PC-9 (cell line): Measurements from ENCODE around the gene CNTNAP5. TPM values are rescaled to one million over a fixed set of nuclear protein-coding genes. Genes with fewer than 3 reads are reported as not detected.

ENCODE experiments used
- BruUV-seq: library from RNA; stranded (reverse); fragments of 400-500 nt; replicated peaks from 2 replicates; lab custom pipeline; 2021; lab: Mats Ljungman, UMichigan
- CTCF ChIA-PET: fragments of 300-600 bp; sonication (Branson Sonifier 250); formaldehyde crosslinking; loops from one replicate; lab custom pipeline; 2022; ENCODE audit warnings: antibody characterized with exemption; lab: Charles Lee
- POLR2A ChIA-PET: fragments of 300-600 bp; sonication (Branson Sonifier 250); formaldehyde crosslinking; loops from one replicate; lab custom pipeline; 2022; ENCODE audit warnings: antibody characterized with exemption; ENCODE audit not compliant: unreplicated experiment; lab: Charles Lee
- DNase-seq, 2 experiments: peaks; one replicate each; pipeline versions ENCODE4 v3.0.0 to v3.0.0-alpha.2; 2015 to 2022; ENCODE audit warnings: mixed read lengths in 1 of 2
- H2AFZ ChIP-seq: fragments of 200-600 bp; sonication (generic); 2 replicates; pipeline ENCODE4 v1.8.1; 2017; ENCODE audit warnings: antibody characterized with exemption
- H3F3A ChIP-seq: fragments of 200-600 bp; sonication (generic); 2 replicates; pipeline ENCODE4 v1.8.1; 2017; ENCODE audit warnings: antibody characterized with exemption, mild to moderate bottlenecking, low read depth; ENCODE audit not compliant: insufficient read depth
- H3K27ac ChIP-seq: fragments of 200-600 bp; sonication (generic); 2 replicates; pipeline ENCODE4 v1.6.1; 2016; ENCODE audit warnings: mixed run types
- H3K27me3 ChIP-seq: fragments of 200-600 bp; sonication (generic); 2 replicates; pipeline ENCODE4 v1.6.1; 2016; ENCODE audit warnings: low read depth, mixed run types; ENCODE audit not compliant: insufficient read depth
- H3K36me3 ChIP-seq: fragments of 200-600 bp; sonication (generic); 2 replicates; pipeline ENCODE4 v1.6.1; 2016; ENCODE audit warnings: low read depth, mixed run types
- H3K4me1 ChIP-seq: fragments of 200-600 bp; sonication (generic); replicated peaks from 2 replicates; pipeline ENCODE4 v1.6.1; 2016; ENCODE audit warnings: mixed run types; ENCODE audit not compliant: insufficient read depth
- H3K4me2 ChIP-seq: fragments of 200-600 bp; sonication (generic); 2 replicates; pipeline ENCODE4 v1.6.1; 2017; ENCODE audit warnings: mixed run types
- H3K4me3 ChIP-seq: fragments of 200-600 bp; sonication (generic); 2 replicates; pipeline ENCODE4 v1.6.1; 2016; ENCODE audit warnings: mixed run types
- H3K79me2 ChIP-seq: fragments of 200-600 bp; sonication (generic); 2 replicates; pipeline ENCODE4 v1.6.1; 2017; ENCODE audit warnings: low read depth, mixed run types
- H3K9me2 ChIP-seq: fragments of 200-600 bp; sonication (generic); 2 replicates; pipeline ENCODE4 v1.8.1; 2017; ENCODE audit warnings: mild to moderate bottlenecking; ENCODE audit not compliant: insufficient read depth
- H3K9me3 ChIP-seq: fragments of 200-600 bp; sonication (generic); 2 replicates; pipeline ENCODE4 v1.8.1; 2016; ENCODE audit warnings: low read depth; ENCODE audit not compliant: insufficient read depth
- H4K20me1 ChIP-seq: fragments of 200-600 bp; sonication (generic); 2 replicates; pipeline ENCODE4 v1.8.1; 2017; ENCODE audit not compliant: insufficient read depth
- CTCF ChIP-seq: fragments of 200-600 bp; sonication (generic); conservative IDR thresholded peaks from 2 replicates; pipeline ENCODE4 v1.6.1; 2017; ENCODE audit warnings: mixed run types, antibody characterized with exemption, mild to moderate bottlenecking, moderate library complexity
- EZH2 ChIP-seq: fragments of 200-600 bp; sonication (generic); IDR thresholded peaks from 2 replicates; pipeline ENCODE4 v1.8.0; 2017; ENCODE audit warnings: antibody characterized with exemption, low read depth
- intact Hi-C: fragments of 100-400 bp; cut with micrococcal nuclease; formaldehyde crosslinking; loops from one replicate; pipeline ENCODE4 v1.10.0; 2022; ENCODE audit not compliant: unreplicated experiment
- total RNA-seq: library from RNA; stranded (reverse); gene quantifications from 2 replicates; pipeline ENCODE4 v1.2.3, GENCODE V29; 2021

The CNTNAP5 gene
- total RNA-seq, 1 experiment from 2014 or later, result not detected

- Histone ChIP-seq H3K27ac (no peak overlapping the region), H3K27me3 (no peaks in the 10 kb centered on the region; the same call in 1 of the 2 replicates), H3K4me1 (no peaks in the 10 kb centered on the region), H3F3A (no peaks in the 10 kb centered on the region), H3K9me2 (no peaks in the 10 kb centered on the region), H2AFZ (no peak overlapping the region), H3K4me3 (no peak overlapping the region), H4K20me1 (no peaks in the 10 kb centered on the region), H3K9me3 (no peaks in the 10 kb centered on the region), H3K4me2 (no peak overlapping the region), H3K79me2 (no peaks in the 10 kb centered on the region), H3K36me3 (no peaks in the 10 kb centered on the region)
- CTCF ChIA-PET, result no interaction called here
- no peak for DNase-seq
- intact Hi-C loops, result no loop called here
- no peak for TF ChIP-seq EZH2
- POLR2A ChIA-PET, result no interaction called here
- BruUV-seq, result no TSS peak
These were observed 536.4 kb downstream of the CNTNAP5 start for GRCh38 chr2:124561486-124561885.

- Histone ChIP-seq H3K9me2 (no peaks in the 10 kb centered on the region), H3F3A (no peaks in the 10 kb centered on the region), H3K27ac (no peak overlapping the region), H3K27me3 (no peaks in the 10 kb centered on the region), H3K4me1 (no peaks in the 10 kb centered on the region), H3K36me3 (no peaks in the 10 kb centered on the region), H4K20me1 (no peaks in the 10 kb centered on the region), H3K9me3 (no peaks in the 10 kb centered on the region), H2AFZ (no peak overlapping the region), H3K4me3 (no peak overlapping the region), H3K4me2 (no peak overlapping the region), H3K79me2 (no peaks in the 10 kb centered on the region)
- ChIA-PET CTCF (no interaction called here), POLR2A (no interaction called here)
- no peak for DNase-seq
- intact Hi-C loops, result no loop called here
- no TSS peak for BruUV-seq
- TF ChIP-seq EZH2 (no peak), CTCF (no peak)
These were observed 538.3 kb downstream of the CNTNAP5 start for GRCh38 chr2:124563426-124563825.

- H3K27ac ChIP-seq, result no peak overlapping the region
- no peaks in the 10 kb centered on the region; the same call in 1 of the 2 replicates for H3K27me3 ChIP-seq
- no peak overlapping the region for H3K4me3 ChIP-seq
- no peaks in the 10 kb centered on the region for H3K79me2 ChIP-seq
- no peaks in the 10 kb centered on the region for H3F3A ChIP-seq
- H3K36me3 ChIP-seq, result no peaks in the 10 kb centered on the region
- no peak for DNase-seq
- BruUV-seq, result no TSS peak
- no peaks in the 10 kb centered on the region for H3K4me1 ChIP-seq
- no peaks in the 10 kb centered on the region for H4K20me1 ChIP-seq
- no peaks in the 10 kb centered on the region for H3K9me2 ChIP-seq
- no peak for TF ChIP-seq EZH2
- no peak overlapping the region for H2AFZ ChIP-seq
- ChIA-PET CTCF (no interaction called here), POLR2A (no interaction called here)
- H3K9me3 ChIP-seq, result no peaks in the 10 kb centered on the region
- no peak overlapping the region for H3K4me2 ChIP-seq
- intact Hi-C loops, result no loop called here
These were observed 541.5 kb downstream of the CNTNAP5 start for GRCh38 chr2:124566518-124566970.

- no peak for TF ChIP-seq EZH2
- no peak for TF ChIP-seq CTCF
- H3K4me3 ChIP-seq, result no peak overlapping the region
- H3K79me2 ChIP-seq, result no peaks in the 10 kb centered on the region
- H4K20me1 ChIP-seq, result no peaks in the 10 kb centered on the region
- POLR2A ChIA-PET, result no interaction called here
- no peaks in the 10 kb centered on the region; the same call in 1 of the 2 replicates for H3K27me3 ChIP-seq
- H3K4me1 ChIP-seq, result no peaks in the 10 kb centered on the region
- BruUV-seq, result no TSS peak
- no peaks in the 10 kb centered on the region for H3K9me3 ChIP-seq
- no peak for DNase-seq
- no peaks in the 10 kb centered on the region for H3K36me3 ChIP-seq
- H3K9me2 ChIP-seq, result no peaks in the 10 kb centered on the region
- no peaks in the 10 kb centered on the region for H3F3A ChIP-seq
- no peak overlapping the region for H3K4me2 ChIP-seq
- intact Hi-C loops, result no loop called here
- H3K27ac ChIP-seq, result no peak overlapping the region
- CTCF ChIA-PET, result no interaction called here
- no peak overlapping the region for H2AFZ ChIP-seq
These were observed 545.8 kb downstream of the CNTNAP5 start for GRCh38 chr2:124570872-124571271.
